HepG2 (cell line): ENCODE data around the gene PDE4D. TPM values are rescaled to one million over a fixed set of nuclear protein-coding genes. Genes with fewer than 3 reads are reported as not detected.

Experiments
- ATAC-seq: fragments of 200-7000 bp; cut with Tn5 transposase; 3 replicates; pipeline ENCODE4 v1.9.1; 2020; ENCODE audit warnings: mild to moderate bottlenecking, moderate library complexity
- BruUV-seq: library from RNA; stranded (reverse); fragments of 400-500 nt; replicated peaks from 2 replicates; lab custom pipeline; 2021; lab: Mats Ljungman, UMichigan
- CTCF ChIA-PET: fragments of 300-600 bp; formaldehyde crosslinking; extraction: SDS; loops from one replicate; lab custom pipeline; 2021; ENCODE audit warnings: low total read pairs, inconsistent platforms, low intra/inter-chr PET ratio; lab: Yijun Ruan, JAX
- POLR2A ChIA-PET: fragments of 350-600 bp; sonication (Branson Sonifier 250); formaldehyde crosslinking; loops from one replicate; lab custom pipeline; 2020; ENCODE audit warnings: antibody characterized with exemption, inconsistent platforms; lab: Yijun Ruan, JAX
- DNase-seq: peaks from one replicate; pipeline ENCODE4 v3.0.0-alpha.2; 2015; ENCODE audit warnings: low spot score
- FAIRE-seq: peaks from 3 replicates; lab custom pipeline; 2011; peaks lifted over from hg19 to GRCh38; lab: Jason Lieb, UNC
- H2AFZ ChIP-seq: one replicate; pipeline ENCODE4 v1.6.1; 2011; ENCODE audit warnings: low read length, inconsistent platforms
- H3K27ac ChIP-seq: fragments of 300-600 bp; 3 replicates; pipeline ENCODE4 v1.8.0; 2011; ENCODE audit warnings: mixed run types, mild to moderate bottlenecking, mixed read lengths, low read length, inconsistent platforms; ENCODE audit not compliant: insufficient read depth; ENCODE audit errors: extremely low read length
- H3K27me3 ChIP-seq, 2 experiments: fragments of 200-600 bp in 1 of 2; 2 replicates in 1 of 2; 3 replicates in 1 of 2; pipeline versions ENCODE4 v1.6.0 to v1.8.0; 2011; ENCODE audit warnings: low read length in 2 of 2, mild to moderate bottlenecking in 2 of 2, moderate library complexity in 2 of 2, inconsistent platforms in 1 of 2; ENCODE audit not compliant: insufficient read depth in 2 of 2, control insufficient read depth in 1 of 2
- H3K36me3 ChIP-seq, 2 experiments: fragments of 200-600 bp in 1 of 2; replicated peaks in 1 of 2; 2 replicates in 1 of 2; 3 replicates in 1 of 2; pipeline versions ENCODE4 v1.5.1 to v1.8.0; 2011; ENCODE audit warnings: low read length in 2 of 2, inconsistent platforms in 1 of 2; ENCODE audit not compliant: insufficient read depth in 2 of 2, control insufficient read depth in 1 of 2
- H3K4me1 ChIP-seq: 2 replicates; pipeline ENCODE4 v1.5.1; 2012; ENCODE audit warnings: low read length, inconsistent platforms; ENCODE audit not compliant: insufficient read depth
- H3K4me2 ChIP-seq: 2 replicates; pipeline ENCODE4 v1.6.0; 2011; ENCODE audit warnings: low read depth, low read length, inconsistent platforms
- H3K4me3 ChIP-seq, 3 experiments: fragments of 200-600 bp in 1 of 3; sonication (generic), shearing (Covaris generic) in 1 of 3; replicated peaks in 1 of 3; 2 replicates each; pipeline ENCODE4 v1.5.1; 2011 to 2016; ENCODE audit warnings: low read length in 3 of 3, inconsistent platforms in 2 of 3, low read depth in 2 of 3, mild to moderate bottlenecking in 2 of 3, control low read depth in 1 of 3, mixed read lengths in 1 of 3; ENCODE audit not compliant: insufficient read depth in 1 of 3
- H3K79me2 ChIP-seq: one replicate; pipeline ENCODE4 v1.6.1; 2011; ENCODE audit warnings: low read length, inconsistent platforms; ENCODE audit not compliant: insufficient read depth
- H3K9ac ChIP-seq: 2 replicates; pipeline ENCODE4 v1.6.0; 2011; ENCODE audit warnings: mild to moderate bottlenecking, low read depth, low read length, inconsistent platforms; ENCODE audit not compliant: insufficient read depth
- H3K9me3 ChIP-seq: 2 replicates; pipeline ENCODE4 v1.5.1; 2012; ENCODE audit warnings: mild to moderate bottlenecking, low read length
- H4K20me1 ChIP-seq: 2 replicates; pipeline ENCODE4 v1.6.0; 2011; ENCODE audit warnings: inconsistent platforms, mild to moderate bottlenecking, low read length, moderate library complexity; ENCODE audit not compliant: insufficient read depth
- CEBPB ChIP-seq: IDR thresholded peaks from 2 replicates; pipeline ENCODE4 v1.6.1; 2011; ENCODE audit warnings: low read depth, low read length, improper control_type of control experiment, borderline replicate concordance
- MEF2D ChIP-seq: sonication (generic); formaldehyde crosslinking; IDR thresholded peaks from 2 replicates; pipeline ENCODE4 v1.5.1; 2020; ENCODE audit warnings: mild to moderate bottlenecking, missing genetic modification reagents
- TGIF2 ChIP-seq: IDR thresholded peaks from 2 replicates; pipeline ENCODE4 v1.6.1; 2016; ENCODE audit warnings: control low read depth, missing compliant biosample characterization
- TSC22D2 ChIP-seq: sonication (generic); formaldehyde crosslinking; IDR thresholded peaks from 2 replicates; pipeline ENCODE4 v1.5.1; 2020; ENCODE audit warnings: missing genetic modification reagents, mild to moderate bottlenecking, borderline replicate concordance
- ZBTB39 ChIP-seq: sonication (generic); formaldehyde crosslinking; IDR thresholded peaks from 2 replicates; pipeline ENCODE4 v1.5.0; 2020; ENCODE audit warnings: missing genetic modification reagents
- WGBS: methylation state at CpG from one replicate; pipeline ENCODE4 v1.1.6; 2017; ENCODE audit warnings: low lambda C conversion rate; 5-methylcytosine and 5-hydroxymethylcytosine counted together
- in situ Hi-C: cut with HindIII; loops from 2 replicates; pipeline ENCODE4 v1.10.0; 2017; ENCODE audit warnings: low pct_unique_long_range_greater_than_20kb; ENCODE audit not compliant: extremely low pct_ligation_motif_present
- intact Hi-C: fragments of 100-400 bp; cut with micrococcal nuclease; formaldehyde crosslinking; loops from one replicate; pipeline ENCODE4 v1.10.0; 2022; ENCODE audit not compliant: unreplicated experiment
- polyA plus RNA-seq, 8 experiments: library from polyadenylated mRNA; depleted of rRNA in 3 of 8; stranded (reverse) in 7 of 8; unstranded in 1 of 8; fragments of >200 nt; fragmentation: Illumina TruSeq in 4 of 8; extraction: Trizol in 4 of 8; gene quantifications; 2 replicates each; pipeline versions ENCODE4 v1.2.1 to v1.2.3, GENCODE V29; 2011 to 2016; ENCODE audit warnings: low read depth in 4 of 8, missing spikeins in 1 of 8, mixed read lengths in 1 of 8; ENCODE audit not compliant: insufficient read depth in 1 of 8
- total RNA-seq, 5 experiments: library from RNA; depleted of rRNA; stranded (reverse); fragments of >200 nt; fragmentation: Illumina TruSeq; extraction: Trizol; gene quantifications; 2 replicates each; pipeline ENCODE4 v1.2.3, GENCODE V29; 2016; ENCODE audit warnings: low read depth in 1 of 5

PDE4D gene
- total and polyA plus RNA-seq, 2 of the 13 experiments (the other 11 are each of a cell fraction or from before 2014, with no cell fraction given) = 7.0 to 12.2 TPM

- ChIA-PET CTCF (no interaction called here), POLR2A (no interaction called here)
- H2AFZ ChIP-seq = no peak overlapping the region
- H4K20me1 ChIP-seq = no peaks in the 10 kb centered on the region; the same call in 1 of the 2 replicates
- no peaks in the 10 kb centered on the region for H3K9me3 ChIP-seq
- FAIRE-seq (no peak), ATAC-seq (no peak), DNase-seq (no peak)
- H3K4me3 ChIP-seq = no peak overlapping the region
- no peak overlapping the region for H3K4me2 ChIP-seq
- no TSS peak for BruUV-seq
- TF ChIP-seq TSC22D2 (CRISPR knock-in tag) (no peak), MEF2D (no peak), ZBTB39 (no peak), CEBPB (peak; percentile 38; the same call in 1 of the 2 replicates)
- H3K27me3 ChIP-seq = no peaks in the 10 kb centered on the region
- WGBS = 66% methylated on average over 4 of the region's 4 CpGs
- no peaks in the 10 kb centered on the region for H3K79me2 ChIP-seq
- no peak overlapping the region for H3K27ac ChIP-seq
- in situ Hi-C loops = no loop called here
- H3K4me1 ChIP-seq = no peaks in the 10 kb centered on the region
- no peaks in the 10 kb centered on the region for H3K36me3 ChIP-seq
- H3K9ac ChIP-seq = no peak overlapping the region
- intact Hi-C loops = no loop called here
These were observed 695.6 kb downstream of the PDE4D start for GRCh38 chr5:59197911-59198310.

GRCh38 chr5:59193616-59194319, 699.8 kb downstream of the PDE4D start:
- H3K4me3 ChIP-seq = no peak overlapping the region
- BruUV-seq = no TSS peak
- no peaks in the 10 kb centered on the region for H3K79me2 ChIP-seq
- no peaks in the 10 kb centered on the region for H3K9me3 ChIP-seq
- CTCF ChIA-PET = no interaction called here
- DNase-seq = no peak
- H3K4me1 ChIP-seq = no peaks in the 10 kb centered on the region; the same call in 1 of the 2 replicates
- H4K20me1 ChIP-seq = no peaks in the 10 kb centered on the region
- TF ChIP-seq TGIF2 (CRISPR knock-in tag) (no peak), CEBPB (0 out of 2 replicates have a peak, but pooled peaks have one; percentile 16)
- H3K27me3 ChIP-seq = no peaks in the 10 kb centered on the region
- no peak overlapping the region for H3K27ac ChIP-seq
- POLR2A ChIA-PET = no interaction called here
- ATAC-seq = no peak
- H3K4me2 ChIP-seq = no peak overlapping the region
- no peak overlapping the region for H2AFZ ChIP-seq
- H3K9ac ChIP-seq = no peak overlapping the region
- no peaks in the 10 kb centered on the region for H3K36me3 ChIP-seq
- intact Hi-C loops = no loop called here
- FAIRE-seq = no peak
- in situ Hi-C loops = loop anchor here (5.0 kb wide), 1 partner anchor 174 kb away; no protein-coding TSS in a partner anchor
- WGBS = 44% methylated on average over 3 of the region's 3 CpGs
